K562 (cell line): ENCODE measurements around the gene ADAP2. TPM values are rescaled to one million over a fixed set of nuclear protein-coding genes. Genes with fewer than 3 reads are reported as not detected.

Experiments
- ATAC-seq: fragments of 200-7000 bp; cut with Tn5 transposase; 3 replicates; pipeline ENCODE4 v1.9.1; 2020; ENCODE audit warnings: moderate library complexity
- BruUV-seq: library from RNA; stranded (reverse); fragments of 400-500 nt; replicated peaks from 2 replicates; lab custom pipeline; 2021; lab: Mats Ljungman, UMichigan
- CTCF ChIA-PET: fragments of 300-600 bp; formaldehyde crosslinking; extraction: SDS; loops from one replicate; lab custom pipeline; 2021; ENCODE audit warnings: low intra/inter-chr PET ratio; lab: Yijun Ruan, JAX
- POLR2A ChIA-PET: fragments of 300-600, 350-650 bp; sonication (Branson Sonifier 250); formaldehyde crosslinking; extraction: SDS; loops from one replicate; lab custom pipeline; 2021; ENCODE audit warnings: antibody characterized with exemption, inconsistent platforms; lab: Yijun Ruan, JAX
- DNase-seq, 4 experiments: peaks; one replicate each; pipeline versions ENCODE4 v3.0.0 to v3.0.0-alpha.2; 2011 to 2018; ENCODE audit warnings: low spot score in 3 of 4, mixed read lengths in 3 of 4; ENCODE audit errors: extremely low read depth in 1 of 4
- FAIRE-seq: peaks from 2 replicates; lab custom pipeline; 2011; peaks lifted over from hg19 to GRCh38; lab: Jason Lieb, UNC
- H2AFZ ChIP-seq: 2 replicates; pipeline ENCODE4 v1.6.0; 2011; ENCODE audit warnings: low read depth, low read length, control low read depth, inconsistent platforms
- H3K27ac ChIP-seq: fragments of 200-600 bp; 3 replicates; pipeline ENCODE4 v1.8.0; 2011; ENCODE audit warnings: low read depth, mild to moderate bottlenecking, control low read depth, inconsistent platforms, low read length, moderate library complexity, mixed read lengths; ENCODE audit errors: extremely low read depth
- H3K27me3 ChIP-seq, 2 experiments: fragments of 300-600 bp in 1 of 2; 2 replicates in 1 of 2; 3 replicates in 1 of 2; pipeline versions ENCODE4 v1.6.0 to v1.8.0; 2011; ENCODE audit warnings: inconsistent platforms in 2 of 2, low read length in 2 of 2, mild to moderate bottlenecking in 1 of 2, mixed read lengths in 1 of 2, moderate library complexity in 1 of 2; ENCODE audit not compliant: control insufficient read depth in 2 of 2, insufficient read depth in 2 of 2
- H3K36me3 ChIP-seq: fragments of 300-600 bp; 3 replicates; pipeline ENCODE4 v1.8.0; 2011; ENCODE audit warnings: mild to moderate bottlenecking, low read length, inconsistent platforms; ENCODE audit not compliant: control insufficient read depth, insufficient read depth
- H3K4me1 ChIP-seq, 2 experiments: fragments of 200-600 bp in 1 of 2; replicated peaks in 1 of 2; 2 replicates in 1 of 2; 3 replicates in 1 of 2; pipeline versions ENCODE4 v1.5.1 to v1.8.0; 2011; ENCODE audit warnings: inconsistent platforms in 2 of 2, low read length in 2 of 2, mild to moderate bottlenecking in 1 of 2, mixed read lengths in 1 of 2, moderate library complexity in 1 of 2; ENCODE audit not compliant: control insufficient read depth in 2 of 2, insufficient read depth in 2 of 2
- H3K4me2 ChIP-seq: 2 replicates; pipeline ENCODE4 v1.6.1; 2011; ENCODE audit warnings: low read length, control low read depth, inconsistent platforms, mixed read lengths; ENCODE audit not compliant: insufficient read depth
- H3K4me3 ChIP-seq: fragments of 200-600 bp; sonication (generic), shearing (Covaris generic); 2 replicates; pipeline ENCODE4 v1.5.1; 2016; ENCODE audit warnings: control low read depth, inconsistent platforms
- H3K79me2 ChIP-seq: fragments of 200-600 bp; 3 replicates; pipeline ENCODE4 v1.8.0; 2011; ENCODE audit warnings: low read length, inconsistent platforms; ENCODE audit not compliant: control insufficient read depth, insufficient read depth
- H3K9ac ChIP-seq, 2 experiments: 2 replicates each; pipeline versions ENCODE4 v1.6.0 to v1.6.1; 2011; ENCODE audit warnings: low read depth in 2 of 2, low read length in 2 of 2, control low read depth in 1 of 2, inconsistent platforms in 1 of 2, mild to moderate bottlenecking in 1 of 2, mixed read lengths in 1 of 2; ENCODE audit not compliant: insufficient read depth in 1 of 2
- H3K9me1 ChIP-seq: one replicate; pipeline ENCODE4 v1.6.0; 2011; ENCODE audit warnings: inconsistent platforms, mild to moderate bottlenecking, low read length, moderate library complexity; ENCODE audit not compliant: control insufficient read depth, insufficient read depth
- H3K9me3 ChIP-seq: replicated peaks from 2 replicates; pipeline ENCODE4 v1.5.1; 2011; ENCODE audit warnings: low read depth, low read length, inconsistent platforms; ENCODE audit not compliant: control insufficient read depth, insufficient read depth
- H4K20me1 ChIP-seq: replicated peaks from 2 replicates; pipeline ENCODE4 v1.6.1; 2011; ENCODE audit warnings: low read length, inconsistent platforms, mixed read lengths; ENCODE audit not compliant: control insufficient read depth, insufficient read depth
- ADNP ChIP-seq: fragments of 200-800 bp; sonication (Bioruptor generic); IDR thresholded peaks from 2 replicates; pipeline ENCODE4 v1.6.1; 2016; ENCODE audit warnings: missing genetic modification characterization, missing compliant biosample characterization
- CLOCK ChIP-seq: fragments of 250-450 bp; sonication (Bioruptor Pico); IDR thresholded peaks from 2 replicates; pipeline ENCODE4 v1.4.0; 2020; ENCODE audit warnings: mild to moderate bottlenecking, moderate library complexity, borderline replicate concordance
- E2F3 ChIP-seq: fragments of 250-450 bp; sonication (Bioruptor Pico); IDR thresholded peaks from 2 replicates; pipeline ENCODE4 v1.4.0; 2020; ENCODE audit warnings: mild to moderate bottlenecking
- KDM1A ChIP-seq, 2 experiments: fragments of 450-650 bp; IDR thresholded peaks; 2 replicates each; pipeline ENCODE4 v1.6.1; 2016; ENCODE audit warnings: mild to moderate bottlenecking in 2 of 2
- KLF13 ChIP-seq: fragments of 450-650 bp; IDR thresholded peaks from 2 replicates; pipeline ENCODE4 v1.6.1; 2016; ENCODE audit warnings: missing genetic modification characterization, low read depth, mild to moderate bottlenecking, missing compliant biosample characterization, moderate library complexity, borderline replicate concordance
- PYGO2 ChIP-seq: fragments of 450-650 bp; IDR thresholded peaks from 2 replicates; pipeline ENCODE4 v1.6.1; 2016; ENCODE audit warnings: mild to moderate bottlenecking, missing genetic modification characterization, moderate library complexity, missing compliant biosample characterization
- RBM25 ChIP-seq: fragments of 200-400 bp; formaldehyde crosslinking; IDR thresholded peaks from 2 replicates; pipeline ENCODE4 v1.6.1; 2018; ENCODE audit warnings: low read length, low read depth, moderate library complexity; ENCODE audit not compliant: severe bottlenecking
- TAL1 ChIP-seq: fragments of 450-650 bp; IDR thresholded peaks from 2 replicates; pipeline ENCODE4 v1.6.1; 2016; ENCODE audit warnings: mild to moderate bottlenecking
- ZKSCAN1 ChIP-seq: fragments of 150-350 bp; IDR thresholded peaks from 2 replicates; pipeline ENCODE4 v1.6.1; 2016; ENCODE audit warnings: low read depth, low read length
- ZNF311 ChIP-seq: fragments of 250-450 bp; sonication (Bioruptor Pico); IDR thresholded peaks from 2 replicates; pipeline ENCODE4 v1.4.0; 2020; ENCODE audit warnings: mild to moderate bottlenecking, moderate library complexity
- ZNF655 ChIP-seq: fragments of 250-450 bp; sonication (Bioruptor Pico); IDR thresholded peaks from 2 replicates; pipeline ENCODE4 v1.5.0; 2021
- WGBS: fragments of 100-300 bp; shearing (Covaris generic); methylation state at CpG from one replicate; pipeline ENCODE4 v1.1.6; 2016; ENCODE audit warnings: low coverage, mixed read lengths; ENCODE audit not compliant: insufficient coverage; ENCODE audit errors: missing lambda C conversion rate; 5-methylcytosine and 5-hydroxymethylcytosine counted together
- in situ Hi-C: fragments of 300-500 bp; cut with MboI; formaldehyde crosslinking; loops from 4 replicates; pipeline ENCODE4 v1.15.0; 2018; ENCODE audit warnings: inconsistent platforms, mixed read lengths
- intact Hi-C: fragments of 100-400 bp; cut with micrococcal nuclease; formaldehyde crosslinking; loops from 2 replicates; pipeline ENCODE4 v1.14.2; 2022
- polyA plus RNA-seq, 8 experiments: library from polyadenylated mRNA; depleted of rRNA in 4 of 8; stranded (reverse) in 5 of 8; unstranded in 3 of 8; fragments of >200 nt; fragmentation: Nextera tagmentation in 2 of 8; fragmentation: Illumina TruSeq in 1 of 8; extraction: Ambion mirVana in 2 of 8; extraction: Trizol in 1 of 8; gene quantifications; 2 replicates each; pipeline versions ENCODE4 v1.2.1 to v1.2.3, GENCODE V29; 2011 to 2014; ENCODE audit warnings: inconsistent platforms in 1 of 8, missing spikeins in 1 of 8
- total RNA-seq, 7 experiments: library from RNA; depleted of rRNA in 6 of 7; stranded (reverse); fragments of >200 nt in 6 of 7; fragmentation: Illumina TruSeq in 2 of 7; extraction: Trizol in 2 of 7; gene quantifications; 2 replicates each; pipeline versions ENCODE4 v1.2.1 to v1.2.3, GENCODE V29; 2011 to 2021; ENCODE audit warnings: low replicate concordance in 1 of 7

ADAP2 gene
- total and polyA plus RNA-seq, 9 of the 15 experiments (the other 6 are each of a cell fraction or from before 2014, with no cell fraction given), result 0.06 to 0.73 (median 0.23) TPM; not detected in 5

DNA sequence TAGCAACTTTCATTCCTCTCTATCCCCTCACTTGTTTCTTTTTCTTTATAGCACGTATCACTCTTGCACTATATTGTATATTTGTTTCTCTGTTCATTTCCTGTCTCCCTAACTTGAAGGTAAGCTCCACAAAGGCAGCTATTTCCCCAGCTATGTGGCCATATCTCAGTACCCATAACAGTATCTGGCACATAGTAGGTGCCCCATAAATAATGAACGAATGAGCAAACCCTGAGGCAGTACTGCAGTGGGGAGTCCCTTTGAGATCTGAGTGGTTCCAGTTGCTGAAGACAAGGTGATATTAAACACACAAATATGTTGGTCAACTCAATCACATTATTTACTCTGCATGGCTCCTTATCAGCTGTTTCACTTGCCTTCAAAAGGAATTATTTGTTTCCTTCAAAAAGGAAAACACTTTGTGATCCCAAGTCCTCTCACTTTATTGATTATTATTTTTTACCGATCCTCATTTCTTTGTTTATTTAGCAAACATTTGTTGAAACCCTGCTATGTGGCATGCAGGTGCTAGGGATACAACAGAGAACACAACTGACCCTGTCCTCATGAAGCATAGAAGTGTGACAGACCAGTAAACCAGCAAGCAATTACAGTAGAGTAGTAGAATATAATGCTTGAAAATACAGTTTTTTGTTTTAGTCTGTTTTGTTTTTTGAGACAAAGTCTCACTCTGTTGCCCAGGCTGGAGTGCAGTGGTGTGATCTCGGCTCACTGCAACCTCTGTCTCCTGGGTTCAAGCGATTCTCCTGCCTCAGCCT lies 5.7 kb upstream of the ADAP2 start:
- WGBS, result 4% methylated on average over 5 of the region's 5 CpGs
- peaks cover 5 to 8% of the 10 kb centered on the region in 2 experiments; a peak in 4 of 5 replicates for H3K27me3 ChIP-seq
- no peak overlapping the region for H2AFZ ChIP-seq
- no peak overlapping the region for H3K27ac ChIP-seq
- no peaks in the 10 kb centered on the region for H3K79me2 ChIP-seq
- CTCF ChIA-PET, result no interaction called here
- H3K4me3 ChIP-seq, result no peak overlapping the region
- no peaks in the 10 kb centered on the region for H3K36me3 ChIP-seq
- intact Hi-C loops, result no loop called here
- no peak overlapping the region for H3K4me2 ChIP-seq
- POLR2A ChIA-PET, result interaction anchor here (4.4 kb wide), 1 partner anchor 10 kb away, joined by 16 read pairs; the partner anchor contains the start of gene TEFM
- no peaks in the 10 kb centered on the region; the same call in 1 of the 2 replicates for H4K20me1 ChIP-seq
- no TSS peak for BruUV-seq
- FAIRE-seq, result no peak
- no peak for ATAC-seq
- DNase-seq, result no peak
- no peaks in the 10 kb centered on the region for H3K4me1 ChIP-seq
- no peak overlapping the region for H3K9ac ChIP-seq
- no peak for TF ChIP-seq TAL1
- peak; percentile 53; the same call in 1 of the 2 replicates for TF ChIP-seq ZKSCAN1
- H3K9me3 ChIP-seq, result no peaks in the 10 kb centered on the region
- no peaks in the 10 kb centered on the region for H3K9me1 ChIP-seq
- in situ Hi-C loops, result loop anchor here (10.0 kb wide), 1 partner anchor 459 kb away; no protein-coding TSS in a partner anchor

- FAIRE-seq, result no peak
- no peak overlapping the region for H3K27ac ChIP-seq
- no peaks in the 10 kb centered on the region for H3K79me2 ChIP-seq
- no peak overlapping the region for H3K4me3 ChIP-seq
- POLR2A ChIA-PET, result interaction anchor here (1.0 to 4.4 kb wide), 3 partner anchors 10 to 18 kb away, joined by 3 to 16 read pairs (median 5); partner anchors contain the start of gene TEFM
- H4K20me1 ChIP-seq, result no peaks in the 10 kb centered on the region; the same call in 1 of the 2 replicates
- CTCF ChIA-PET, result no interaction called here
- no peak overlapping the region for H3K4me2 ChIP-seq
- H3K4me1 ChIP-seq, result peaks cover 0 to 6% of the 10 kb centered on the region in 2 experiments; a peak in 2 of 5 replicates
- no peaks in the 10 kb centered on the region for H3K36me3 ChIP-seq
- no peak for DNase-seq
- H3K27me3 ChIP-seq, result peaks cover 10 to 17% of the 10 kb centered on the region in 2 experiments; a peak in 4 of 5 replicates
- no peaks in the 10 kb centered on the region for H3K9me1 ChIP-seq
- in situ Hi-C loops (loop anchor here (10.0 kb wide), 1 partner anchor 458 kb away; no protein-coding TSS in a partner anchor), intact Hi-C loops (no loop called here)
- no peak overlapping the region for H3K9ac ChIP-seq
- no peaks in the 10 kb centered on the region for H3K9me3 ChIP-seq
- ATAC-seq, result no peak
- BruUV-seq, result no TSS peak
- no peak overlapping the region for H2AFZ ChIP-seq
- TF ChIP-seq PYGO2 (no peak), KLF13 (no peak), ZNF311 (CRISPR knock-in tag) (no peak), ZNF655 (CRISPR knock-in tag) (no peak), ADNP (tag) (peak; percentile 34; the same call in 1 of the 2 replicates), KDM1A (IDR thresholded peaks at IDR 0.05) (peak; percentile 34 to 42; a peak in 1 of 4 replicates), E2F3 (no peak), CLOCK (CRISPR knock-in tag) (no peak), RBM25 (peak; percentile 88)
Measured at GRCh38 chr17:30917050-30917449, 4.7 kb upstream of the ADAP2 start.
